ENCODE data around the gene CDH4. TPM values are rescaled to one million over a fixed set of nuclear protein-coding genes. Genes with fewer than 3 reads are reported as not detected.

Gene CDH4
- total and polyA plus RNA-seq, 9 of the 15 experiments (the other 6 are each of a cell fraction or from before 2014, with no cell fraction given), result 0.04 TPM; not detected in 8

- in situ Hi-C loops (cut with MboI) (no loop called here), intact Hi-C loops (cut with micrococcal nuclease) (no loop called here)
- no peak overlapping the region for H3K27ac ChIP-seq (ENCODE audit: extremely low read depth, low read depth, low read length)
- no peak for FAIRE-seq
- H3K4me1 ChIP-seq (replicated peaks in 1 of 2; ENCODE audit: control insufficient read depth in 2 of 2, insufficient read depth in 2 of 2, low read length in 2 of 2), result no peaks in the 10 kb centered on the region
- no peaks in the 10 kb centered on the region for H3K36me3 ChIP-seq (ENCODE audit: control insufficient read depth, insufficient read depth, low read length)
- no peak overlapping the region for H2AFZ ChIP-seq (ENCODE audit: low read depth, low read length)
- H3K27me3 ChIP-seq (ENCODE audit: control insufficient read depth in 2 of 2, insufficient read depth in 2 of 2, low read length in 2 of 2), result peaks cover 12 to 45% of the 10 kb centered on the region in 2 experiments; a peak in 4 of 5 replicates
- no peak overlapping the region for H3K4me2 ChIP-seq (ENCODE audit: insufficient read depth, low read length)
- CTCF ChIA-PET (ENCODE audit: low intra/inter-chr PET ratio), result no interaction called here
- BruUV-seq (replicated peaks), result no TSS peak
- no peak for ATAC-seq
- WGBS (ENCODE audit: insufficient coverage, low coverage, missing lambda C conversion rate), result 0% methylated on average over 18 of the region's 21 CpGs
- H3K9ac ChIP-seq (ENCODE audit: insufficient read depth in 1 of 2, low read depth in 2 of 2, low read length in 2 of 2), result no peak overlapping the region
- POLR2A ChIA-PET, result no interaction called here
- H3K79me2 ChIP-seq (ENCODE audit: control insufficient read depth, insufficient read depth, low read length), result no peaks in the 10 kb centered on the region
- H3K4me3 ChIP-seq, result no peak overlapping the region
- no peaks in the 10 kb centered on the region for H3K9me3 ChIP-seq (replicated peaks; ENCODE audit: control insufficient read depth, insufficient read depth, low read depth, low read length)
- H4K20me1 ChIP-seq (replicated peaks; ENCODE audit: control insufficient read depth, insufficient read depth, low read length), result 0 out of 2 replicates have a peak, but pooled peaks cover 4% of the 10 kb centered on the region
- DNase-seq (ENCODE audit: extremely low read depth in 1 of 4, low spot score in 3 of 4), result no peak
- TF ChIP-seq CSDE1 (IDR thresholded peaks at IDR 0.05), result no peak
- TF ChIP-seq MCM7 (IDR thresholded peaks at IDR 0.05), result no peak
- TF ChIP-seq ZNF740 (CRISPR knock-in tag; IDR thresholded peaks at IDR 0.05), result no peak
- TF ChIP-seq ZNF740 (tag; IDR thresholded peaks at IDR 0.05), result no peak
- no peaks in the 10 kb centered on the region for H3K9me1 ChIP-seq (ENCODE audit: control insufficient read depth, insufficient read depth, low read length)
Observed at GRCh38 chr20:61349447-61350165, 97.5 kb downstream of the CDH4 start.
